Breast epithelium (tissue), 3 donors: ENCODE data around the gene ASB11.

Source experiments
- POLR2A ChIP-seq: fragments of 450-650 bp; IDR thresholded peaks from one replicate; pipeline ENCODE4 v1.6.1; 2016; ENCODE audit warnings: antibody characterized with exemption, mild to moderate bottlenecking, moderate library complexity
- TF ChIP-seq, protein P1 (sequence below), 3 donors: fragments of 450-650 bp; IDR thresholded peaks; one replicate each; pipeline ENCODE4 v1.5.1; 2016 to 2017; ENCODE audit warnings: antibody characterized with exemption in 3 of 3, mild to moderate bottlenecking in 3 of 3, moderate library complexity in 3 of 3

DNA sequence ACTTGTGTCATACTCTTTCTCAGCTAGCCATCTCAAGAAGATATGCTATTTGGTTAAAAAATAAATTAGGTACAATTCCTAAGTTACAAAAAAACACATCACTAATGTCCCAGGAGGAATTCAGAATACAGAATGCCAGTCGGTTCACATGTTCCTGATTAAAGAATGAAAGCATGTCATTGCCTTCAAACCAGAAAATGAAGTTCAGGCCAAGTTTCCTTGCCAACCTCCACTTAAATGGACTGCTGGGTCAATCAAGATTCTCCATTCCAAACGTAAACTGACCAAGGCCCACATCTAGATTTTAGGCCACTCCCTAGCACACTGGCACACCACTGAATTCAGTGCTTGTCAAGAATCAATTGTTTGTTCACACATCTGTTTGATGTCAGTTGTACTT, 13.4 kb upstream of the ASB11 start:
- no peak for TF ChIP-seq POLR2A
- TF ChIP-seq, protein P1, sequence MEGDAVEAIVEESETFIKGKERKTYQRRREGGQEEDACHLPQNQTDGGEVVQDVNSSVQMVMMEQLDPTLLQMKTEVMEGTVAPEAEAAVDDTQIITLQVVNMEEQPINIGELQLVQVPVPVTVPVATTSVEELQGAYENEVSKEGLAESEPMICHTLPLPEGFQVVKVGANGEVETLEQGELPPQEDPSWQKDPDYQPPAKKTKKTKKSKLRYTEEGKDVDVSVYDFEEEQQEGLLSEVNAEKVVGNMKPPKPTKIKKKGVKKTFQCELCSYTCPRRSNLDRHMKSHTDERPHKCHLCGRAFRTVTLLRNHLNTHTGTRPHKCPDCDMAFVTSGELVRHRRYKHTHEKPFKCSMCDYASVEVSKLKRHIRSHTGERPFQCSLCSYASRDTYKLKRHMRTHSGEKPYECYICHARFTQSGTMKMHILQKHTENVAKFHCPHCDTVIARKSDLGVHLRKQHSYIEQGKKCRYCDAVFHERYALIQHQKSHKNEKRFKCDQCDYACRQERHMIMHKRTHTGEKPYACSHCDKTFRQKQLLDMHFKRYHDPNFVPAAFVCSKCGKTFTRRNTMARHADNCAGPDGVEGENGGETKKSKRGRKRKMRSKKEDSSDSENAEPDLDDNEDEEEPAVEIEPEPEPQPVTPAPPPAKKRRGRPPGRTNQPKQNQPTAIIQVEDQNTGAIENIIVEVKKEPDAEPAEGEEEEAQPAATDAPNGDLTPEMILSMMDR (IDR thresholded peaks at IDR 0.05): no peak
